ENCODE data around the gene PSME3. TPM values are rescaled to one million over a fixed set of nuclear protein-coding genes. Genes with fewer than 3 reads are reported as not detected.
"Not testable (repeated sequence)": the region's sequence is repeated elsewhere in the genome, so short reads cannot be mapped to it uniquely, and the experiment has no call there.

Gene PSME3
- total and polyA plus RNA-seq, 2 of the 13 experiments (the other 11 are each of a cell fraction or from before 2014, with no cell fraction given), result 66.3 to 135 TPM

GRCh38 chr17:42851371-42852240, 18.4 kb downstream of the PSME3 start:
- H3K79me2 ChIP-seq (ENCODE audit: insufficient read depth, low read length); FAIRE-seq; DNase-seq (ENCODE audit: low spot score); H3K27me3 ChIP-seq (ENCODE audit: control insufficient read depth in 1 of 2, insufficient read depth in 2 of 2, low read length in 2 of 2); H4K20me1 ChIP-seq (ENCODE audit: insufficient read depth, low read length); H2AFZ ChIP-seq (ENCODE audit: low read length); CTCF ChIA-PET (ENCODE audit: low intra/inter-chr PET ratio, low total read pairs); H3K27ac ChIP-seq (ENCODE audit: extremely low read length, insufficient read depth, low read length); H3K36me3 ChIP-seq (replicated peaks in 1 of 2; ENCODE audit: control insufficient read depth in 1 of 2, insufficient read depth in 2 of 2, low read length in 2 of 2); in situ Hi-C loops (cut with HindIII; ENCODE audit: extremely low pct_ligation_motif_present, low pct_unique_long_range_greater_than_20kb); H3K9me3 ChIP-seq (ENCODE audit: low read length); BruUV-seq (replicated peaks): not testable (repeated sequence)
- Histone ChIP-seq H3K4me3 (replicated peaks in 1 of 3; ENCODE audit: insufficient read depth in 1 of 3, low read depth in 2 of 3, low read length in 3 of 3) (peak overlapping the region in 2 of 3 experiments; percentile 23 to 58; a peak in 2 of 6 replicates), H3K9ac (ENCODE audit: insufficient read depth, low read depth, low read length) (peak overlapping the region; percentile 26; the same call in 1 of the 2 replicates), H3K4me1 (ENCODE audit: insufficient read depth, low read length) (peaks cover 76% of the 10 kb centered on the region), H3K4me2 (ENCODE audit: low read depth, low read length) (peak overlapping the region; percentile 64)
- POLR2A ChIA-PET, result interaction anchor here (1.0 to 3.7 kb wide), 4 partner anchors 15 to 78 kb away, joined by 3 to 12 read pairs (median 5); no protein-coding TSS in a partner anchor
- ATAC-seq, result peak; percentile 5; the same call in 1 of the 3 replicates
- intact Hi-C loops (cut with micrococcal nuclease; ENCODE audit: unreplicated experiment), result loop anchor here (2.0 kb wide), 1 partner anchor 15 kb away; no protein-coding TSS in a partner anchor
- WGBS (ENCODE audit: low lambda C conversion rate), result 79% methylated on average over 13 of the region's 28 CpGs
- 0 out of 2 replicates have a peak, but pooled peaks have one; percentile 25 for TF ChIP-seq ZFX (CRISPR knock-in tag; IDR thresholded peaks at IDR 0.05; ENCODE audit: low read depth)
- peak; percentile 70; the same call in 1 of the 2 replicates for TF ChIP-seq ZBTB4 (CRISPR knock-in tag; IDR thresholded peaks at IDR 0.05; ENCODE audit: borderline replicate concordance)
- peak; percentile 57; the same call in 1 of the 2 replicates for TF ChIP-seq ZBTB33 (CRISPR knock-in tag; IDR thresholded peaks at IDR 0.05)
- TF ChIP-seq ZNF687 (CRISPR knock-in tag; IDR thresholded peaks at IDR 0.05), result peak; percentile 58

Measured in HepG2 (cell line).